GM18861 (cell line): Measurements from ENCODE around the gene MAP3K20.
"Not testable (repeated sequence)": the region's sequence is repeated elsewhere in the genome, so short reads cannot be mapped to it uniquely, and the experiment has no call there.

ENCODE experiments used
- ATAC-seq: cut with Tn5 transposase; IDR thresholded peaks from one replicate; pipeline ENCODE4 v1.9.1; 2021; ENCODE audit not compliant: unreplicated experiment

MAP3K20 gene

GRCh38 chr2:173119069-173119807, 43.6 kb downstream of the MAP3K20 start:
- peak; percentile 47 for ATAC-seq

DNA sequence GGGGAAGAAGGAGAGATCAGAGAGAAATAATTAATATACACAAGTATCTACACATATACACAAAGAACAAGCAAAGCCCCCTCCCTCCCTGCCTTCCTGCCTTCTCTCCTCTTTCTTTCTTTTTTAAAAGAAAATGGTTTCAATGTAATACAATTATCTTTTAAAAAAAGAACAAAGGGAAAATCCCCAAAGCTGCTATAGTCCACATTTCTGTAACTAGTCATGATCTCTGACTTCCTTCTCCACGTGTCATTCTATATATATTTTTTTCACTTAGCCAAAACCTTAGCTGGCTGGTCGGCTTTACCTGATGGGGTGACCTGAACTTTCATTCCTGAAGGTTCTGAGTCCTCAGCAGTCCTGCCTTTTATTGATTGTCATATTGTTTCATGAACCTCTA, 44.3 kb downstream of the MAP3K20 start:
- ATAC-seq, result no peak

DNA sequence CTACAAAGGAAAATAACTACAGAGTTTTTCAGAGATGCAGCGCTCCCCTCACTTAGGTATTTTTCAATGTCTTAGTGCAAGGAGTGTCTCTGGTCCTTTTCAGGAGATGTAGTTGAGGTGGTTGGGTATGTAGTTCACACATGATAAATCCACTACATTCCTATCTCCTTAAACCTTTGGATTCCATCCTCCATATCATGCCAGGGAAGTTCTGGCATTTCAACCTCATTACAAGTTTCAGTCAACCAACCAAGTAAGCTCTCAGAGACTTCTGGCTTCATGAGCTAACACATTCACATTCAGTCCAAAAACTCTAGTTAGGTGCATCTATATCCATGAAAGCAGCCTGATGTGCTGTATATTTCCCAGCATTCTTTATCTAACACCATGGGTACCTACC, 47.3 kb downstream of the MAP3K20 start:
- ATAC-seq, result no peak

GRCh38 chr2:173124441-173124840, 48.8 kb downstream of the MAP3K20 start:
- no peak for ATAC-seq

DNA sequence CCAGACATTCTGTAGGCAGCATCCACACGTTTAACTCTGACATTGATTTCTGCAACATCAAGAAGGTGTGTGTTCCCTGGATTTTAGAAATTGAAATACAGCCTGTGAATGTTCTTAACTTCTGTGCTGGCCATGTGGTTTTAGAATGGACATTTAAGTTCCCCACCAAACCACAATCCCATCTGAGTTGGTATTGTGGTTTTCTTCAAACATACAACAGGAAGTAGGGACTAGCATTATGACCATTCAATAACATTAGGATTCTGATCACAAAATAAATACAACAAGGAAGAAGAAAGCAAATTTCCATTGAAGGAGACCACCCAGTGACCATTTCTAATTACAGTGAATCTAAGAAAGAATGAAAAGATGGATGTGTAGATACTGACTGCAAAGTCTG, 51.2 kb downstream of the MAP3K20 start:
- ATAC-seq, result no peak

DNA sequence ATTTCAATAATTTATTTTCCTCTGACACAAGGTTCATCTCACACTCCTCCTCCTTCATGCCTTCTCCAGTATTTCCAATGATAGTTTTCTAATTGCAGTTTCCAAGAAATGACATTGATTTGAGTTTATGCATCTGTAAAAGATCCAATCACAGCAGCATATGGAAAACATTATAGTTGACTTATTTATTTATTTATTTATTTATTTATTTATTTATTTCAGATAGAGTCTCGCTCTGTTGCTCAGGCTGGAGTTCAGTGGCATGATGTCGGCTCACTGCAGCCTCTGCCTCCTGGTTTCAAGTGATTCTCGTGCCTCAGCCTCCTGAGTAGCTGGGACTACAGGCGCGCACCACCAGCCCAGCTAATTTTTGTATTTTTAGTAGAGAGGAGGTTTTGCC, 52.5 kb downstream of the MAP3K20 start:
- ATAC-seq, result not testable (repeated sequence)

DNA sequence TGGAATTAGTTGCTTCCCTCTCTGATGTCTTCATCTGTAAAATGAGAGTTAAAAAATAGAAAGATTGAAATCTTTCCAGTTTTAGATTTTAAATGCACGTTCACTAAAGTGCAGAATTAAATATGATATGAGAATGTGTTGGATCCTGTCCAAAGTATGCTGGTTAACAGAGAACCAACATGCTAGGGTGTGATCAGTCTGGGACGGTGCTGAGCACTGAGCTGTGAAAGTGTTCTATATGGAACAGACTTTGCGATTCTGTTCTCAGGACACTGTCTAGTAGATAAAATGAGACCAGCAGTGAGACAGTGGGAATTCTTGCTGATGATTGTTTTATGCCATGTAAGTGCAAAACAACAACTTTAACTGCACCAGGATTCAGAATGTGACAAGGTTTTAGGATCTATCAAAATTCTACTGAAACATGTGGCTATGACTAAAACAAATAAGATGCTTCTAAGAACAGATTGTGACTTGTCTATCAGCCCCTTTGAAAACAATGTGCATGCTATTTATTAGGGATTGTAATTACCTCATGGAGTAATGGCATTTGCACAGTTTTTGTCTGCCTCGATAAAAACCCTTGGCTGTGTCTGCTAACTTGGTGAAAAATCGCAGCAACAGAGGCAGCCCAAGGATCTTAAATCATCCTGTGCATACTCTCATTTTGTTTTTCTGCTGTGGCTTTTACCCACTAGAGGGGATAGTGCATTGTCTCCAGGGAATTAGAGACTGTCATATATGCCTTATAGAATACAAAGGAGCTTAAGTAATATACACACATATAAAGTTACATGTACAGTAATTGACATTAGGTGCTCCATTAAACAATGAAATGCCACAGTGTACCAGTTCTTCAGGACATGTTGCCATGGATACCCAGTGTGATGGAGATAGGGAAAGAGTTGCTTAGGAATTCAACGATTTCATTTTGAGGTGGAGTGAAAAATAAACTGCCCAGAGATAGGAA, 55.1 kb downstream of the MAP3K20 start:
- no peak for ATAC-seq

GRCh38 chr2:173132531-173132930, 56.9 kb downstream of the MAP3K20 start:
- ATAC-seq, result no peak

DNA sequence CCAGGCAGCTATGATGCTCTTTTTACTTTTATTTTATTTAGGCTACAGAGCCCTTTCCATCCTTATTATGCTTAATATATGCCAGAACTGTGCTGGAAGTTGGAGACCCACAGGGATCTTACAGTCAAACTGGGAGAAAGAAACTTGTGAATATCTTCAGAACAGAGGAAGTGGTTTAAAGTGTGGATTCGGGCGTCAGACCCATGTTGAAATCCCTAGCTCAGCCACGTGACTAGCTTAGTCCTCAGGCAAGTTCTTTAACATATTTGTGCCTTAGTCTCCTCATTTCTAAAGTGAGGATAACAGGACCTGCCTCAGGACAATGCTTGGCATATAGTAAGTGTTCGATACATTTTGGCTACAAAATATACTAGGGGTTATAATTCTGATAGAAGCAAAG, 59.1 kb downstream of the MAP3K20 start:
- ATAC-seq, result no peak

GRCh38 chr2:173136067-173136466, 60.4 kb downstream of the MAP3K20 start:
- ATAC-seq, result no peak

GRCh38 chr2:173136599-173136998, 61.0 kb downstream of the MAP3K20 start:
- no peak for ATAC-seq

DNA sequence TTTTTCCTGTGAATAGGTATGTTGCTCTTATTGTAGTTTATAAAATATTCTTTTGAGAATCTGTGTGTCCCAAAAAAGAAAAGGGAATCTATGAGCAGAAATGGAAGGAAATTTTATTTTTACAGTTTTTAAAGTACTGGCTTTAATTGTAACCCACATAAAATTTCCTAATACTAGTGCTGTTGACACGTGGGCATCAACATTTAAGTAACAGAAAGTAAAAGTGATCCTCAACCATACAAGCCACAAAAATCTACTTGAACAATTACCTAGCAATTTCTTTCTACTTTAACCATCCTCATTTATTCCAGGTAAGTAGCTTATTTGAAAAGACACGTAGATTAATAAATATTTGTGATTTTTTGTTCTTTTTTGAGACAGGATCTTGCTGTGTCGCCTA, 62.0 kb downstream of the MAP3K20 start:
- no peak for ATAC-seq

DNA sequence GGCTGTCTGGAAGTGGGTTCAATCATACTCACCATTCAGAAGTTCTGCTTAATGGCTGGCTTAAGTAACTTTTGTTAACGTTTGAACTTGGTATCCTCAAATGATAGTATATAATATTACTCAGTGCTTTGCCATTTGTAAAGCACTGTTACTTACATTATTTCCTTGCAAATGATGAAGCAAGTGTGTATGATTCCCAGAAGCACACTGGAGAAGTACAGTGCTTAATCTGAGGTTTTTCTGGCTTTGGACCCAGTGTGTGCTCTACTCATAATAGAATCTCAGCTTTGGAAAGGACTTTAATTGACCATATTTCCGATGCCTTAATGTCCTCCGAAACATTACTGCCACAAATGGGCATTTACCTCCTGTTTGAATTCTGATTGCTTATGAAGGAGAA, 63.3 kb downstream of the MAP3K20 start:
- no peak for ATAC-seq

GRCh38 chr2:173141666-173142065, 66.0 kb downstream of the MAP3K20 start:
- ATAC-seq, result no peak

DNA sequence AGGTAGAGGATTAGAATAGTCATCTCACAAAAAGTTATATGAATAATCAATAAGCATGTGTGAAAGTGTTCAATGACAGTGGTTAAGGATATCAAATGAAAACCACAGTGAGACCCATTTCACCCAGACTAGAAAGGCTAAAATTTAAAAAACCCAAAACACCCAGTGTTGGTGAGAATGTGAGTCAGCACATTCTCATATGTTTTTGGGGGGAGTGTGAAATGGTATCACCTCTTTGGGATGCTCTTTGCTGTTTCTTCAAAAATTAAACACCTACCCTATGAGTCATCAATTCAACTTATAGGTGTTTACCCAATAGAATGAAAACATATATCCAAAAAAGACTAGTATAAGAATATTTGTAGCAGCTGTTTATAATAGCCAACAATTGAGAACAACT, 69.8 kb downstream of the MAP3K20 start:
- ATAC-seq, result no peak

- no peak for ATAC-seq
Measured at GRCh38 chr2:173146590-173146989, 70.9 kb downstream of the MAP3K20 start.

DNA sequence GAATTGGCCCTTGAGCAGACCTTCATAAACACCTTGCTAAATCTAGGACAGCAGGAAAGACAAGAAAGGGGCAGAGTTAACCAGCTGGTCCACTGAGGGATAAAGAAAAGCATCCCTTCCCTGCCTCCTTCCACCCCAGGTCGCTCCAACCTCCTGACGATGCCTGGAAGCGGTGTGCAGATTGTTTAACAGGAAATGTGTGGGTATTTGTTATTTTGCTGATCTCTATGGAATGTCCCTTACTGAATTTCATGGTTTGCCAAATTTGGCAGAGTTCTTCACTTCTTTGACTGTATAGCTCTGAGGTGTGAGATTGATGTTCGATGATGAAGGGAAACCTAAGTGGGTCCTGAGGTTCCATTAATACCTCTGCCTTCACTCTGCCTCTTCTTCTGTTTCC, 72.9 kb downstream of the MAP3K20 start:
- ATAC-seq, result no peak

GRCh38 chr2:173149491-173149890, 73.8 kb downstream of the MAP3K20 start:
- no peak for ATAC-seq

DNA sequence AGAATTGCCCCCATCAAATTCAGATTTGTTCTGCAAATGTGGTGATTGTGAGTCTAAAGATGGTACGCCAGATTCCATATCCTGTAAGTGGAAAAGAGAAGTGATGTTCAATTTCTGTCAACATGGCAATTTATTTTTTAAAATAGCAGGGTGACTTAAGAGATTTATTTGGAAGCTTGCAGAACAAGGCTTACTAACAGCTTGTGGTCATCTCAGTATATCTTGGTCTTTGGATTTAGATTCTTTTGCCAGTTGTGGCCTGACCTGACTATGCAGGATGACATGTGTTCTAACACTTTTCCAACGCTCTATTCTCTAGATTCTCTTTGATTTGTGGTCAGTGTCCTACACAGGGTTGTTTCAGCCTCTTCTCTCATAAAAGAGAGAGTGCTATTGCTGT, 74.4 kb downstream of the MAP3K20 start:
- ATAC-seq, result no peak

DNA sequence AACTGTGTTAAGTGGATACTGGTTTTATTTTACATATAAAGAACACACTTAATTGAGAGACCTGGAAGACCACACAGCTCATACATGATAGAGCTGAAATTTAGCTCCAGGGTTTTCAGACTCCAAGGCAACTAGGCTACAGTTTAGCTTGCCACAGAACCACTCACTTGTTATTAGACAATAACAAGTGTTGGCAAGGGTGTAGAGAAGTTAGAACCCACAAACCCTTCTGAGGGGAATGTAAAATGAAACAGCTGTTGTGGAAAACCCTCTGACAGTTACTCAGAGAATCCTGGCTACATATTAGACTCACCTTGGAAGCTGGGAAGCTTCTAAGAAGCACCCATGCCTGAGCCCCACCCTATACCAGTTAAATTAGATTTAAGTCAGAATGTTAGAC, 75.3 kb downstream of the MAP3K20 start:
- no peak for ATAC-seq

GRCh38 chr2:173151671-173152401, 76.2 kb downstream of the MAP3K20 start:
- ATAC-seq, result peak; percentile 71
